ENCODE results near the gene UMOD.
"Not testable (repeated sequence)": the region's sequence is repeated elsewhere in the genome, so short reads cannot be mapped to it uniquely, and the experiment has no call there.

The UMOD gene

GRCh38 chr16:20316715-20317114 is 35.8 kb downstream of the UMOD start:
- Histone ChIP-seq H3K36me3 (no peaks in the 10 kb centered on the region), H3K27me3 (no peaks in the 10 kb centered on the region), H3K4me1 (no peaks in the 10 kb centered on the region), H3K9me3 (no peaks in the 10 kb centered on the region), H3K4me3 (ENCODE audit: low read depth, low read length) (no peak overlapping the region)
- DNase-seq = no peak
- no peak for TF ChIP-seq CTCF (IDR thresholded peaks at IDR 0.05; ENCODE audit: low read depth, low read length)

DNA sequence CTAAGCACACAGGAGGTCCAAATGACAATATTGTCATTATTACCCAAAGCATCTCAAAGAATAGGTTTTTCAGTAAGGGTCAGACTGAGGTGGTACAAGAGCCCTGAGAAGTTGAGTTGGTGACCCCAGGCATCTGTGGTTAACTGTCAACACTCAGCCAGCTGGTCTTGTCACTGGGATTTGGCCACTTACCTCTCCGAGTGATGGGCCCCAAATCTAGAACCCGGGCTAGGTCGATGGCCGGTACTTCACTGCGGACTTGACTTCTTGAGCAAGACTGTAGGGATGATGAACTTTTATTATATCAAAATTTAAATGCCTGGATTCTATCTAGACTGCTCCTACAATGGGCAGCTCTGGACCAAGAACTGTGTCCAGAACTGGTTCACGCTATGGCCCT is 36.8 kb downstream of the UMOD start:
- DNase-seq = no peak
- Histone ChIP-seq H3K27me3 (no peaks in the 10 kb centered on the region), H3K4me1 (no peaks in the 10 kb centered on the region), H3K9me3 (no peaks in the 10 kb centered on the region), H3K4me3 (ENCODE audit: low read depth, low read length) (no peak overlapping the region), H3K36me3 (no peaks in the 10 kb centered on the region)
- no peak for TF ChIP-seq CTCF (IDR thresholded peaks at IDR 0.05; ENCODE audit: low read depth, low read length)

DNA sequence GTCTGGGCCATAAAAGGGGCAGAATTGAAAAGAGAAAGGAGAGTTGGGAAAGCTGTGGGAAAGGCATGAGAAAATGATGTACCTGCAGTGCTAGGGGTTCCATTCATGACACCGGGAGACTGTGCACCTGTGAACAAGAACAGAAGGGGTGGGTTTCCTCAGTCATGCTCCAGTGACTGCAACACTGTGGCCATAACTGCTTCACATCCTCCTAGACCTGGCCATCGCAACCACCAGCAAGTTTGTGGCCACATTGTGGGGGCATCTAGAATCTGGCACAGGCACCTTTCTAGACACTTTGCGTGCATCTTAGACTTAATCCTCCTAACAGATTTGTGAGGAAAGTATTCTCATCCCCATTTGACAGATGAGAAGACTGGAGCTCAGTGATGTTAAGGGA is 37.9 kb downstream of the UMOD start:
- no peaks in the 10 kb centered on the region for H3K36me3 ChIP-seq
- DNase-seq = no peak
- TF ChIP-seq CTCF (IDR thresholded peaks at IDR 0.05; ENCODE audit: low read depth, low read length) = no peak
- H3K4me1 ChIP-seq = no peaks in the 10 kb centered on the region
- no peaks in the 10 kb centered on the region for H3K27me3 ChIP-seq
- H3K4me3 ChIP-seq (ENCODE audit: low read depth, low read length) = no peak overlapping the region
- H3K9me3 ChIP-seq = no peaks in the 10 kb centered on the region

GRCh38 chr16:20313741-20314140 is 38.8 kb downstream of the UMOD start:
- no peak overlapping the region for H3K4me3 ChIP-seq (ENCODE audit: low read depth, low read length)
- H3K4me1 ChIP-seq = no peaks in the 10 kb centered on the region
- H3K36me3 ChIP-seq = no peaks in the 10 kb centered on the region
- no peaks in the 10 kb centered on the region for H3K27me3 ChIP-seq
- H3K9me3 ChIP-seq = no peaks in the 10 kb centered on the region
- TF ChIP-seq CTCF (IDR thresholded peaks at IDR 0.05; ENCODE audit: low read depth, low read length) = no peak
- DNase-seq = no peak

DNA sequence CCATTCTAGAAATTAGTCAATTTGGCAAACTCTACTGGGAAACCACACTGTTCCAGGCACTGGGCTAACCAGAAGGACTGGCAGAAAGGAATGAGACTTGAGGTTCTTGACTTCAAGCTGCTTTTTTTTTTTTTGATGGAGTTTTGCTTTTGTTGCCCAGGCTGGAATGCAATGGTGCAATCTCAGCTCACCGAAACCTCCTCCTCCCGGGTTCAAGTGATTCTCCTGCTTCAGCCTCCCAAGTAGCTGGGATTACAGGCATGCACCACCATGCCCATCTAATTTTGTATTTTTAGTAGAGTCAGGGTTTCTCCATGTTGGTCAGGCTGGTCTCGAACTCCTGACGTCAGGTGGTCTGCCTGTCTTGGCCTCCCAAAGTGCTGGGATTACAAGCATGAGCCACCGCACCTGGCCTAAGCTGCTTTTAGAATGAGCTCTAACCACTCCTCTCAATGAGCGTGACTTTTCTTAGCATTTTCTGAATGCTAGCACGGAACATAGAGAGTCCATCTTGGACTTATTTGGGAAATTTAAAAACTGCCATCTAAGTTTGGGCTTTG is 39.9 kb downstream of the UMOD start:
- not testable (repeated sequence) for H3K36me3 ChIP-seq; H3K4me3 ChIP-seq (ENCODE audit: low read depth, low read length); DNase-seq; H3K9me3 ChIP-seq; H3K27me3 ChIP-seq; H3K4me1 ChIP-seq

GRCh38 chr16:20311548-20311947 is 41.0 kb downstream of the UMOD start:
- DNase-seq = no peak
- Histone ChIP-seq H3K36me3 (no peaks in the 10 kb centered on the region), H3K4me1 (no peaks in the 10 kb centered on the region), H3K4me3 (ENCODE audit: low read depth, low read length) (no peak overlapping the region), H3K27me3 (no peaks in the 10 kb centered on the region), H3K9me3 (no peaks in the 10 kb centered on the region)
- TF ChIP-seq CTCF (IDR thresholded peaks at IDR 0.05; ENCODE audit: low read depth, low read length) = no peak

Measured in BE2C (cell line).